PC-9 (cell line): Measurements from ENCODE around the gene SCRN1. TPM values are rescaled to one million over a fixed set of nuclear protein-coding genes. Genes with fewer than 3 reads are reported as not detected.
A peak's percentile ranks its signal among the peaks of the same experiment; 100 is the strongest.

ENCODE experiments used
- BruUV-seq: library from RNA; stranded (reverse); fragments of 400-500 nt; replicated peaks from 2 replicates; lab custom pipeline; 2021; lab: Mats Ljungman, UMichigan
- CTCF ChIA-PET: fragments of 300-600 bp; sonication (Branson Sonifier 250); formaldehyde crosslinking; loops from one replicate; lab custom pipeline; 2022; ENCODE audit warnings: antibody characterized with exemption; lab: Charles Lee
- POLR2A ChIA-PET: fragments of 300-600 bp; sonication (Branson Sonifier 250); formaldehyde crosslinking; loops from one replicate; lab custom pipeline; 2022; ENCODE audit warnings: antibody characterized with exemption; ENCODE audit not compliant: unreplicated experiment; lab: Charles Lee
- DNase-seq, 2 experiments: peaks; one replicate each; pipeline versions ENCODE4 v3.0.0 to v3.0.0-alpha.2; 2015 to 2022; ENCODE audit warnings: mixed read lengths in 1 of 2
- H2AFZ ChIP-seq: fragments of 200-600 bp; sonication (generic); 2 replicates; pipeline ENCODE4 v1.8.1; 2017; ENCODE audit warnings: antibody characterized with exemption
- H3F3A ChIP-seq: fragments of 200-600 bp; sonication (generic); 2 replicates; pipeline ENCODE4 v1.8.1; 2017; ENCODE audit warnings: antibody characterized with exemption, mild to moderate bottlenecking, low read depth; ENCODE audit not compliant: insufficient read depth
- H3K27ac ChIP-seq: fragments of 200-600 bp; sonication (generic); 2 replicates; pipeline ENCODE4 v1.6.1; 2016; ENCODE audit warnings: mixed run types
- H3K27me3 ChIP-seq: fragments of 200-600 bp; sonication (generic); 2 replicates; pipeline ENCODE4 v1.6.1; 2016; ENCODE audit warnings: low read depth, mixed run types; ENCODE audit not compliant: insufficient read depth
- H3K36me3 ChIP-seq: fragments of 200-600 bp; sonication (generic); 2 replicates; pipeline ENCODE4 v1.6.1; 2016; ENCODE audit warnings: low read depth, mixed run types
- H3K4me1 ChIP-seq: fragments of 200-600 bp; sonication (generic); replicated peaks from 2 replicates; pipeline ENCODE4 v1.6.1; 2016; ENCODE audit warnings: mixed run types; ENCODE audit not compliant: insufficient read depth
- H3K4me2 ChIP-seq: fragments of 200-600 bp; sonication (generic); 2 replicates; pipeline ENCODE4 v1.6.1; 2017; ENCODE audit warnings: mixed run types
- H3K4me3 ChIP-seq: fragments of 200-600 bp; sonication (generic); 2 replicates; pipeline ENCODE4 v1.6.1; 2016; ENCODE audit warnings: mixed run types
- H3K79me2 ChIP-seq: fragments of 200-600 bp; sonication (generic); 2 replicates; pipeline ENCODE4 v1.6.1; 2017; ENCODE audit warnings: low read depth, mixed run types
- H3K9me2 ChIP-seq: fragments of 200-600 bp; sonication (generic); 2 replicates; pipeline ENCODE4 v1.8.1; 2017; ENCODE audit warnings: mild to moderate bottlenecking; ENCODE audit not compliant: insufficient read depth
- H3K9me3 ChIP-seq: fragments of 200-600 bp; sonication (generic); 2 replicates; pipeline ENCODE4 v1.8.1; 2016; ENCODE audit warnings: low read depth; ENCODE audit not compliant: insufficient read depth
- H4K20me1 ChIP-seq: fragments of 200-600 bp; sonication (generic); 2 replicates; pipeline ENCODE4 v1.8.1; 2017; ENCODE audit not compliant: insufficient read depth
- EZH2 ChIP-seq: fragments of 200-600 bp; sonication (generic); IDR thresholded peaks from 2 replicates; pipeline ENCODE4 v1.8.0; 2017; ENCODE audit warnings: antibody characterized with exemption, low read depth
- intact Hi-C: fragments of 100-400 bp; cut with micrococcal nuclease; formaldehyde crosslinking; loops from one replicate; pipeline ENCODE4 v1.10.0; 2022; ENCODE audit not compliant: unreplicated experiment
- total RNA-seq: library from RNA; stranded (reverse); gene quantifications from 2 replicates; pipeline ENCODE4 v1.2.3, GENCODE V29; 2021
- TF ChIP-seq, protein P1 (sequence below): fragments of 200-600 bp; sonication (generic); conservative IDR thresholded peaks from 2 replicates; pipeline ENCODE4 v1.6.1; 2017; ENCODE audit warnings: mixed run types, antibody characterized with exemption, mild to moderate bottlenecking, moderate library complexity

SCRN1 gene
- total RNA-seq, 1 experiment from 2014 or later: 94.4 TPM

DNA sequence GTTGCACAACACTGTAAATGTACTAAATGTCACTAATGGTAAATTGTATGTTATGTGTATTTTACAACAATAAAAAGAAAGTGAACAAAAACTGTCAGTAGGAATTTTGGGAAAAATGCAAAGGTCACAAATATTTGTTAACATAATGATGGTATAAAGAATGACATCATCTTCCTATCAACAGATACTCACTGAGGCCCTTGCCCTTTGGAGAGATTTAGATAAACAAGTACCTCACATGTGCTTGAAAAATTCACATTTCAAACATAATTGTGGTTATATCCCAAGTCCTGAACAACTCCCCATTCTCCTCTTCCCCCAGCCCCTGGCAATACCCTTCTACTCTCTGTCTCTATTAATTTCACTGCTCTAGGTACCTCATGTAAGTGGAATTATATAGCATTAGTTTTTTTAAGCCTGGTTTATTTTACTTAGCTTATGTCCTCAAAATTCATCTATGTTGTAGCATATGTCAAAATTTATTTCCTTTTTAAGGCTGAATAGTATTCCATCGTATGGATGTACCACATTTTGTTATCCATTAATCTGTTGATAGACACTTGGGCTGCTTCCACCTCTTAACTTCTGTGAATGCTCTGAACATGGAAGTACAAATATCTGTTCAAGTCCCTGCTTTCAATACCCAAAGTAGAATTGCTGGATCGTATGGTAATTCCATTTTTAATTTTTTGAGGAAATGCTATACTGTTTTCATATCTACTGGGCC lies 92.8 kb downstream of the SCRN1 start:
- Histone ChIP-seq H3K27me3 (no peaks in the 10 kb centered on the region), H3K27ac (no peak overlapping the region), H3F3A (no peaks in the 10 kb centered on the region), H4K20me1 (no peaks in the 10 kb centered on the region), H3K4me1 (no peaks in the 10 kb centered on the region), H3K9me3 (no peaks in the 10 kb centered on the region), H3K4me3 (no peak overlapping the region), H3K9me2 (no peaks in the 10 kb centered on the region), H3K4me2 (no peak overlapping the region), H3K79me2 (no peaks in the 10 kb centered on the region), H3K36me3 (no peaks in the 10 kb centered on the region), H2AFZ (no peak overlapping the region)
- no TSS peak for BruUV-seq
- intact Hi-C loops: no loop called here
- ChIA-PET POLR2A (no interaction called here), CTCF (interaction anchor here (1.2 kb wide), 1 partner anchor 260 kb away, joined by 3 read pairs; no protein-coding TSS in a partner anchor)
- no peak for TF ChIP-seq EZH2
- TF ChIP-seq, protein P1, sequence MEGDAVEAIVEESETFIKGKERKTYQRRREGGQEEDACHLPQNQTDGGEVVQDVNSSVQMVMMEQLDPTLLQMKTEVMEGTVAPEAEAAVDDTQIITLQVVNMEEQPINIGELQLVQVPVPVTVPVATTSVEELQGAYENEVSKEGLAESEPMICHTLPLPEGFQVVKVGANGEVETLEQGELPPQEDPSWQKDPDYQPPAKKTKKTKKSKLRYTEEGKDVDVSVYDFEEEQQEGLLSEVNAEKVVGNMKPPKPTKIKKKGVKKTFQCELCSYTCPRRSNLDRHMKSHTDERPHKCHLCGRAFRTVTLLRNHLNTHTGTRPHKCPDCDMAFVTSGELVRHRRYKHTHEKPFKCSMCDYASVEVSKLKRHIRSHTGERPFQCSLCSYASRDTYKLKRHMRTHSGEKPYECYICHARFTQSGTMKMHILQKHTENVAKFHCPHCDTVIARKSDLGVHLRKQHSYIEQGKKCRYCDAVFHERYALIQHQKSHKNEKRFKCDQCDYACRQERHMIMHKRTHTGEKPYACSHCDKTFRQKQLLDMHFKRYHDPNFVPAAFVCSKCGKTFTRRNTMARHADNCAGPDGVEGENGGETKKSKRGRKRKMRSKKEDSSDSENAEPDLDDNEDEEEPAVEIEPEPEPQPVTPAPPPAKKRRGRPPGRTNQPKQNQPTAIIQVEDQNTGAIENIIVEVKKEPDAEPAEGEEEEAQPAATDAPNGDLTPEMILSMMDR: no peak
- DNase-seq: peak in 1 of 2 experiments; percentile 20

DNA sequence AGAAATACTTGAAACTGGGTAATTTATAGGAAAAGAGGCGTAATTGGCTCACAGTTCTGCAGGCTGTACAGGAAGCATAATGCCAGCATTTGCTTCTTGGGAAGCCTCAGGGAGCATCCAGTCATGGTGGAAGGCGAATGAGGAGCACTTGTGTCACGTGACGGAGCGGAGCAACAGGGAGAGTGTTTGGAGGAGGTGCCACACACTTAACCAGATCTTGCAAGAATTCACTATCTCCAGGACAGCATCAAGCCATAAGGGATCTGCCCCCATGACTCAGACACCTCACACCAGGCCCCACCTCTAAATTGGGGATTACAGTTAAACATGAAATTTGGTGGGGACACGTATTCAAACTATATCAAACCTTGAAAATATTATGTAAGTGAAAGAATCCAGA lies 94.0 kb downstream of the SCRN1 start:
- no TSS peak for BruUV-seq
- Histone ChIP-seq H3K27me3 (no peaks in the 10 kb centered on the region), H3K4me1 (no peaks in the 10 kb centered on the region), H3K4me3 (no peak overlapping the region), H3K79me2 (no peaks in the 10 kb centered on the region), H3K9me2 (no peaks in the 10 kb centered on the region), H3K9me3 (no peaks in the 10 kb centered on the region), H4K20me1 (no peaks in the 10 kb centered on the region), H3K36me3 (no peaks in the 10 kb centered on the region), H3K4me2 (no peak overlapping the region), H3F3A (no peaks in the 10 kb centered on the region), H3K27ac (no peak overlapping the region), H2AFZ (no peak overlapping the region)
- DNase-seq: no peak
- ChIA-PET POLR2A (no interaction called here), CTCF (interaction anchor here (1.2 kb wide), 1 partner anchor 259 kb away, joined by 3 read pairs; no protein-coding TSS in a partner anchor)
- intact Hi-C loops: no loop called here
- TF ChIP-seq EZH2: no peak
- TF ChIP-seq, protein P1: no peak

DNA sequence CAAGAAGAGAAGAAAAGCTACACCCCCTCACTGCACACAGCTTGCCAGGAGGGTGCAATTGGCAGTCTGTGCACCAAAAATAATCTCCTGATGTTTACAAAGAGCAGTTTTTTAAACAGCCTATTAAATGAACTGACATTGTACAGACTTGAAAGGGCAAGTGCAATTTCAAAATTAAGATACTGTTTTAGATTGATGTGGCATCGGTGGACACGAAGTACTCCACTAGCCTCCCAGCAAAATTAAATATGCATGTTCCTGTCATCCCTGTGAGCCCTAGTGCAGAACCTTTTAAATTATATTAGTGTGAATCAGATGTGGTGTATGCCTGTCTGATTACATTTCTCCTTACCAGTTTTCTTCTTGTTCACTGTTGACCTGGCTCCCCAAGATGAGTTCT lies 95.3 kb downstream of the SCRN1 start:
- no peaks in the 10 kb centered on the region for H3K4me1 ChIP-seq
- H3K27me3 ChIP-seq: no peaks in the 10 kb centered on the region
- no TSS peak for BruUV-seq
- no peak overlapping the region for H2AFZ ChIP-seq
- no peak for DNase-seq
- POLR2A ChIA-PET: no interaction called here
- H3K4me3 ChIP-seq: no peak overlapping the region
- no peaks in the 10 kb centered on the region for H3F3A ChIP-seq
- H3K9me2 ChIP-seq: no peaks in the 10 kb centered on the region
- H3K27ac ChIP-seq: no peak overlapping the region
- TF ChIP-seq, protein P1: no peak
- H3K79me2 ChIP-seq: no peaks in the 10 kb centered on the region
- no peaks in the 10 kb centered on the region for H3K36me3 ChIP-seq
- intact Hi-C loops: no loop called here
- H3K4me2 ChIP-seq: no peak overlapping the region
- no peaks in the 10 kb centered on the region for H3K9me3 ChIP-seq
- H4K20me1 ChIP-seq: no peaks in the 10 kb centered on the region
- CTCF ChIA-PET: no interaction called here
